GM23338 (cell line): ENCODE data around the gene SH3RF2. TPM values are rescaled to one million over a fixed set of nuclear protein-coding genes. Genes with fewer than 3 reads are reported as not detected.

Experiments
- ATAC-seq: fragments of 200-7000 bp; cut with Tn5 transposase; 3 replicates; pipeline ENCODE4 v1.9.1; 2020
- DNase-seq: peaks from one replicate; pipeline ENCODE4 v3.0.0-alpha.2; 2015; ENCODE audit warnings: low spot score
- H2AFZ ChIP-seq: fragments of 200-600 bp; sonication (generic); 2 replicates; pipeline ENCODE4 v1.8.0; 2016; ENCODE audit warnings: antibody characterized with exemption, mild to moderate bottlenecking, moderate library complexity
- H3F3A ChIP-seq: fragments of 200-600 bp; sonication (generic); replicated peaks from 2 replicates; pipeline ENCODE4 v1.8.0; 2017; ENCODE audit warnings: antibody characterized with exemption, mixed run types, low read depth
- H3K27ac ChIP-seq: fragments of 200-600 bp; sonication (generic); 2 replicates; pipeline ENCODE4 v1.6.1; 2016; ENCODE audit warnings: low read depth
- H3K27me3 ChIP-seq: fragments of 200-600 bp; sonication (generic); 2 replicates; pipeline ENCODE4 v1.8.0; 2016; ENCODE audit warnings: mild to moderate bottlenecking, mixed run types, moderate library complexity; ENCODE audit not compliant: insufficient read depth
- H3K36me3 ChIP-seq: fragments of 200-600 bp; sonication (generic); 2 replicates; pipeline ENCODE4 v1.8.0; 2016; ENCODE audit warnings: mild to moderate bottlenecking; ENCODE audit not compliant: insufficient read depth
- H3K4me1 ChIP-seq: fragments of 200-600 bp; sonication (generic); 2 replicates; pipeline ENCODE4 v1.8.0; 2016; ENCODE audit warnings: mild to moderate bottlenecking, moderate library complexity; ENCODE audit not compliant: insufficient read depth
- H3K4me2 ChIP-seq: fragments of 200-600 bp; sonication (generic); 2 replicates; pipeline ENCODE4 v1.7.1; 2017; ENCODE audit warnings: mixed run types
- H3K4me3 ChIP-seq: fragments of 200-600 bp; sonication (generic); 2 replicates; pipeline ENCODE4 v1.6.1; 2016; ENCODE audit warnings: mixed run types
- H3K79me2 ChIP-seq: fragments of 200-600 bp; sonication (generic); replicated peaks from 2 replicates; pipeline ENCODE4 v1.8.0; 2017; ENCODE audit warnings: mild to moderate bottlenecking; ENCODE audit not compliant: insufficient read depth
- H3K9me2 ChIP-seq: fragments of 200-600 bp; sonication (generic); 2 replicates; pipeline ENCODE4 v1.8.0; 2017; ENCODE audit not compliant: insufficient read depth
- H4K20me1 ChIP-seq: fragments of 200-600 bp; sonication (generic); replicated peaks from 2 replicates; pipeline ENCODE4 v1.8.0; 2017; ENCODE audit warnings: mild to moderate bottlenecking; ENCODE audit not compliant: insufficient read depth
- H3K27ac Mint-ChIP-seq: 2 replicates; pipeline ENCODE4 v1.8.0; 2020; ENCODE audit warnings: inconsistent platforms, mild to moderate bottlenecking, moderate library complexity, mixed read lengths
- H3K27me3 Mint-ChIP-seq: 3 replicates; pipeline ENCODE4 v1.8.0; 2022; ENCODE audit warnings: low read depth, mild to moderate bottlenecking, moderate library complexity, mixed read lengths, inconsistent platforms; ENCODE audit not compliant: insufficient read depth, poor library complexity
- H3K36me3 Mint-ChIP-seq: 3 replicates; pipeline ENCODE4 v1.8.0; 2021; ENCODE audit warnings: low read depth, mild to moderate bottlenecking, inconsistent platforms, moderate library complexity, mixed read lengths
- H3K4me1 Mint-ChIP-seq: 3 replicates; pipeline ENCODE4 v1.8.0; 2020; ENCODE audit warnings: mild to moderate bottlenecking, inconsistent platforms, mixed read lengths
- H3K4me3 Mint-ChIP-seq: 3 replicates; pipeline ENCODE4 v1.8.0; 2021; ENCODE audit warnings: moderate library complexity, mild to moderate bottlenecking, inconsistent platforms, mixed read lengths
- H3K9me3 Mint-ChIP-seq: 3 replicates; pipeline ENCODE4 v1.8.0; 2020; ENCODE audit warnings: moderate library complexity, mild to moderate bottlenecking, inconsistent platforms, mixed read lengths
- CREB1 ChIP-seq: fragments of 250-450 bp; sonication (Bioruptor Pico); IDR thresholded peaks from 2 replicates; pipeline ENCODE4 v1.5.0; 2020; ENCODE audit warnings: low read depth, mild to moderate bottlenecking, moderate library complexity
- EZH2 ChIP-seq: fragments of 200-600 bp; sonication (generic); IDR thresholded peaks from one replicate; pipeline ENCODE4 v1.8.0; 2017; ENCODE audit warnings: antibody characterized with exemption, mild to moderate bottlenecking, low read depth; ENCODE audit not compliant: unreplicated experiment
- EZH2phosphoT487 ChIP-seq: fragments of 200-600 bp; sonication (generic); IDR thresholded peaks from one replicate; pipeline ENCODE4 v1.8.1; 2018; ENCODE audit warnings: antibody characterized with exemption; ENCODE audit not compliant: unreplicated experiment
- NANOG ChIP-seq: IDR thresholded peaks from 2 replicates; pipeline ENCODE4 v1.6.1; 2016; ENCODE audit warnings: antibody characterized with exemption, borderline replicate concordance
- ZNF114 ChIP-seq: fragments of 250-450 bp; sonication (Bioruptor Pico); IDR thresholded peaks from 2 replicates; pipeline ENCODE4 v1.5.0; 2020; ENCODE audit warnings: mild to moderate bottlenecking, moderate library complexity
- ZNF331 ChIP-seq: fragments of 250-450 bp; sonication (Bioruptor Pico); IDR thresholded peaks from 2 replicates; pipeline ENCODE4 v1.5.0; 2020; ENCODE audit warnings: low read depth, mild to moderate bottlenecking, moderate library complexity
- polyA plus RNA-seq: library from polyadenylated mRNA; unstranded; fragments of >200 nt; fragmentation: Nextera tagmentation; extraction: Ambion mirVana; gene quantifications from 2 replicates; pipeline ENCODE4 v1.2.1, GENCODE V29; 2016
- total RNA-seq: library from RNA; depleted of rRNA; stranded (reverse); fragments of >200 nt; shearing (Covaris generic); gene quantifications from 2 replicates; pipeline ENCODE4 v1.2.3, GENCODE V29; 2014
- TF ChIP-seq, protein P1 (sequence below): IDR thresholded peaks from 2 replicates; pipeline ENCODE4 v1.6.1; 2016; ENCODE audit warnings: antibody characterized with exemption
- TF ChIP-seq, protein P2 (sequence below): fragments of 250-450 bp; sonication (Bioruptor Pico); IDR thresholded peaks from 2 replicates; pipeline ENCODE4 v1.5.0; 2020; ENCODE audit warnings: mild to moderate bottlenecking, moderate library complexity
- TF ChIP-seq, protein P3 (sequence below), 2 experiments: fragments of 200-600 bp in 1 of 2; sonication (generic) in 1 of 2; conservative IDR thresholded peaks; 2 replicates each; pipeline versions ENCODE4 v1.5.1 to v1.6.1; 2016 to 2017; ENCODE audit warnings: antibody characterized with exemption in 2 of 2, low read depth in 2 of 2, mild to moderate bottlenecking in 2 of 2, moderate library complexity in 1 of 2

SH3RF2 gene
- total and polyA plus RNA-seq, 2 experiments from 2014 or later, result 1.7 to 2.4 TPM

DNA sequence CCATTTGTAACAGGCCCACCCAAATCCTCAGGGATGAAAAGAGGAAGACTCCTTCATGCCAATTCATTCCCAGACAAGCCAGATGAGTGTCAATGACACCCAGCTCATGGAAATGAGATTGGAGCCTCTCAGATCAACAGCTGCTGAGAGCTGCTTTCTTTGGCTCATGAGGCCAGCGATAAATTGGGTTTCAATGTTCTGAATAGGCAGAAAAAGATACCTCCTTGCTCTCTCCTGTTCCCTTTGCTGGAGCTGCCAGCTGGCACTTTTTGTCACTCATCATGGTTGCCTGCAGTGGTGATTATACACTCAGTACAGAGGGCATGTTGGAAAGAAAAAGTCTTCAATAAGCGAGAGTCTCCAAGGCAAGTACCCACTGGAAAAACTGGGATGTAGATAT is 47.1 kb downstream of the SH3RF2 start:
- Histone ChIP-seq H3K4me1 (no peaks in the 10 kb centered on the region; the same call in 1 of the 2 replicates), H3K9me2 (no peaks in the 10 kb centered on the region), H2AFZ (0 out of 2 replicates have a peak overlapping the region, but pooled peaks have one; percentile 23), H3K79me2 (no peaks in the 10 kb centered on the region), H3K36me3 (no peaks in the 10 kb centered on the region), H3F3A (no peaks in the 10 kb centered on the region), H3K4me2 (no peak overlapping the region), H3K4me3 (no peak overlapping the region), H4K20me1 (no peaks in the 10 kb centered on the region), H3K27me3 (no peaks in the 10 kb centered on the region), H3K27ac (no peak overlapping the region)
- Mint-ChIP-seq H3K36me3 (no peaks in the 10 kb centered on the region), H3K4me3 (no peak overlapping the region), H3K9me3 (no peaks in the 10 kb centered on the region), H3K27me3 (peaks cover 3% of the 10 kb centered on the region), H3K27ac (no peak overlapping the region), H3K4me1 (peaks cover 11% of the 10 kb centered on the region; the same call in 2 of the 3 replicates)
- no peak for DNase-seq
- ATAC-seq, result no peak
- no peak for TF ChIP-seq NANOG
- no peak for TF ChIP-seq EZH2phosphoT487
- no peak for TF ChIP-seq ZNF331

DNA sequence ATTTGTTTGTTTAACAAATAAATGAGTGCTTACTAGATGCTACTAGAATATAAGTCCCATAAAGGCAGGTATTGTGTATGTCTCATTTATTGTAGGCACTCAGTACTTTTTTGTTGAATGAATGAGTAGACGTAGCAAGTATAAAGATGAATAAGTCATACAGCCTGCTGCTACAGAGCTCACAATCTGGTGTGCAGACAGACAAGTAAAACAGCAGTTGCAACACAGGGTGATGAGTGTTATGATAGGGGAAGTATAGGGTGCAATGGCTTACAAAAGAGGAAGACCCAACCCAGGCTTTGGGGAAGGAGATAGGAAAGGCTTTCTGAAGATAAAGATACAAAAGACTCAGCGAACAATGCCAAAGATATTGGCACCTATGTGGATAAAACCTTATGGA is 47.7 kb downstream of the SH3RF2 start:
- H3K27ac Mint-ChIP-seq, result no peak overlapping the region
- H3K27me3 ChIP-seq, result no peaks in the 10 kb centered on the region
- H3F3A ChIP-seq, result no peaks in the 10 kb centered on the region
- DNase-seq (no peak), ATAC-seq (no peak)
- H3K9me3 Mint-ChIP-seq, result no peaks in the 10 kb centered on the region
- no peaks in the 10 kb centered on the region for H3K9me2 ChIP-seq
- H4K20me1 ChIP-seq, result no peaks in the 10 kb centered on the region
- no peak overlapping the region for H3K4me3 ChIP-seq
- no peaks in the 10 kb centered on the region; the same call in 1 of the 2 replicates for H3K4me1 ChIP-seq
- no peak overlapping the region for H3K27ac ChIP-seq
- no peaks in the 10 kb centered on the region for H3K36me3 ChIP-seq
- H3K4me3 Mint-ChIP-seq, result no peak overlapping the region
- no peaks in the 10 kb centered on the region for H3K36me3 Mint-ChIP-seq
- no peaks in the 10 kb centered on the region for H3K79me2 ChIP-seq
- no peak overlapping the region for H2AFZ ChIP-seq
- H3K27me3 Mint-ChIP-seq, result peaks cover 3% of the 10 kb centered on the region
- H3K4me1 Mint-ChIP-seq, result peaks cover 11% of the 10 kb centered on the region; the same call in 2 of the 3 replicates
- H3K4me2 ChIP-seq, result no peak overlapping the region
- TF ChIP-seq ZNF114 (CRISPR knock-in tag) (no peak), NANOG (no peak), CREB1 (no peak), EZH2phosphoT487 (no peak), EZH2 (no peak)
- TF ChIP-seq, protein P1, sequence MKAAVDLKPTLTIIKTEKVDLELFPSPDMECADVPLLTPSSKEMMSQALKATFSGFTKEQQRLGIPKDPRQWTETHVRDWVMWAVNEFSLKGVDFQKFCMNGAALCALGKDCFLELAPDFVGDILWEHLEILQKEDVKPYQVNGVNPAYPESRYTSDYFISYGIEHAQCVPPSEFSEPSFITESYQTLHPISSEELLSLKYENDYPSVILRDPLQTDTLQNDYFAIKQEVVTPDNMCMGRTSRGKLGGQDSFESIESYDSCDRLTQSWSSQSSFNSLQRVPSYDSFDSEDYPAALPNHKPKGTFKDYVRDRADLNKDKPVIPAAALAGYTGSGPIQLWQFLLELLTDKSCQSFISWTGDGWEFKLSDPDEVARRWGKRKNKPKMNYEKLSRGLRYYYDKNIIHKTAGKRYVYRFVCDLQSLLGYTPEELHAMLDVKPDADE, result no peak
- TF ChIP-seq, protein P2, sequence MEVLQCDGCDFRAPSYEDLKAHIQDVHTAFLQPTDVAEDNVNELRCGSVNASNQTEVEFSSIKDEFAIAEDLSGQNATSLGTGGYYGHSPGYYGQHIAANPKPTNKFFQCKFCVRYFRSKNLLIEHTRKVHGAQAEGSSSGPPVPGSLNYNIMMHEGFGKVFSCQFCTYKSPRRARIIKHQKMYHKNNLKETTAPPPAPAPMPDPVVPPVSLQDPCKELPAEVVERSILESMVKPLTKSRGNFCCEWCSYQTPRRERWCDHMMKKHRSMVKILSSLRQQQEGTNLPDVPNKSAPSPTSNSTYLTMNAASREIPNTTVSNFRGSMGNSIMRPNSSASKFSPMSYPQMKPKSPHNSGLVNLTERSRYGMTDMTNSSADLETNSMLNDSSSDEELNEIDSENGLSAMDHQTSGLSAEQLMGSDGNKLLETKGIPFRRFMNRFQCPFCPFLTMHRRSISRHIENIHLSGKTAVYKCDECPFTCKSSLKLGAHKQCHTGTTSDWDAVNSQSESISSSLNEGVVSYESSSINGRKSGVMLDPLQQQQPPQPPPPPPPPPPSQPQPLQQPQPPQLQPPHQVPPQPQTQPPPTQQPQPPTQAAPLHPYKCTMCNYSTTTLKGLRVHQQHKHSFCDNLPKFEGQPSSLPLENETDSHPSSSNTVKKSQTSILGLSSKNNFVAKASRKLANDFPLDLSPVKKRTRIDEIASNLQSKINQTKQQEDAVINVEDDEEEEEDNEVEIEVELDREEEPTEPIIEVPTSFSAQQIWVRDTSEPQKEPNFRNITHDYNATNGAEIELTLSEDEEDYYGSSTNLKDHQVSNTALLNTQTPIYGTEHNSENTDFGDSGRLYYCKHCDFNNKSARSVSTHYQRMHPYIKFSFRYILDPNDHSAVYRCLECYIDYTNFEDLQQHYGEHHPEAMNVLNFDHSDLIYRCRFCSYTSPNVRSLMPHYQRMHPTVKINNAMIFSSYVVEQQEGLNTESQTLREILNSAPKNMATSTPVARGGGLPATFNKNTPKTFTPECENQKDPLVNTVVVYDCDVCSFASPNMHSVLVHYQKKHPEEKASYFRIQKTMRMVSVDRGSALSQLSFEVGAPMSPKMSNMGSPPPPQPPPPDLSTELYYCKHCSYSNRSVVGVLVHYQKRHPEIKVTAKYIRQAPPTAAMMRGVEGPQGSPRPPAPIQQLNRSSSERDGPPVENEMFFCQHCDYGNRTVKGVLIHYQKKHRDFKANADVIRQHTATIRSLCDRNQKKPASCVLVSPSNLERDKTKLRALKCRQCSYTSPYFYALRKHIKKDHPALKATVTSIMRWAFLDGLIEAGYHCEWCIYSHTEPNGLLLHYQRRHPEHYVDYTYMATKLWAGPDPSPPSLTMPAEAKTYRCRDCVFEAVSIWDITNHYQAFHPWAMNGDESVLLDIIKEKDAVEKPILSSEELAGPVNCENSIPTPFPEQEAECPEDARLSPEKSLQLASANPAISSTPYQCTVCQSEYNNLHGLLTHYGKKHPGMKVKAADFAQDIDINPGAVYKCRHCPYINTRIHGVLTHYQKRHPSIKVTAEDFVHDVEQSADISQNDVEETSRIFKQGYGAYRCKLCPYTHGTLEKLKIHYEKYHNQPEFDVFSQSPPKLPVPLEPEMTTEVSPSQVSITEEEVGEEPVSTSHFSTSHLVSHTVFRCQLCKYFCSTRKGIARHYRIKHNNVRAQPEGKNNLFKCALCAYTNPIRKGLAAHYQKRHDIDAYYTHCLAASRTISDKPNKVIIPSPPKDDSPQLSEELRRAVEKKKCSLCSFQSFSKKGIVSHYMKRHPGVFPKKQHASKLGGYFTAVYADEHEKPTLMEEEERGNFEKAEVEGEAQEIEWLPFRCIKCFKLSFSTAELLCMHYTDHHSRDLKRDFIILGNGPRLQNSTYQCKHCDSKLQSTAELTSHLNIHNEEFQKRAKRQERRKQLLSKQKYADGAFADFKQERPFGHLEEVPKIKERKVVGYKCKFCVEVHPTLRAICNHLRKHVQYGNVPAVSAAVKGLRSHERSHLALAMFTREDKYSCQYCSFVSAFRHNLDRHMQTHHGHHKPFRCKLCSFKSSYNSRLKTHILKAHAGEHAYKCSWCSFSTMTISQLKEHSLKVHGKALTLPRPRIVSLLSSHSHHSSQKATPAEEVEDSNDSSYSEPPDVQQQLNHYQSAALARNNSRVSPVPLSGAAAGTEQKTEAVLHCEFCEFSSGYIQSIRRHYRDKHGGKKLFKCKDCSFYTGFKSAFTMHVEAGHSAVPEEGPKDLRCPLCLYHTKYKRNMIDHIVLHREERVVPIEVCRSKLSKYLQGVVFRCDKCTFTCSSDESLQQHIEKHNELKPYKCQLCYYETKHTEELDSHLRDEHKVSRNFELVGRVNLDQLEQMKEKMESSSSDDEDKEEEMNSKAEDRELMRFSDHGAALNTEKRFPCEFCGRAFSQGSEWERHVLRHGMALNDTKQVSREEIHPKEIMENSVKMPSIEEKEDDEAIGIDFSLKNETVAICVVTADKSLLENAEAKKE (CRISPR knock-in tag), result no peak
- TF ChIP-seq, protein P3, sequence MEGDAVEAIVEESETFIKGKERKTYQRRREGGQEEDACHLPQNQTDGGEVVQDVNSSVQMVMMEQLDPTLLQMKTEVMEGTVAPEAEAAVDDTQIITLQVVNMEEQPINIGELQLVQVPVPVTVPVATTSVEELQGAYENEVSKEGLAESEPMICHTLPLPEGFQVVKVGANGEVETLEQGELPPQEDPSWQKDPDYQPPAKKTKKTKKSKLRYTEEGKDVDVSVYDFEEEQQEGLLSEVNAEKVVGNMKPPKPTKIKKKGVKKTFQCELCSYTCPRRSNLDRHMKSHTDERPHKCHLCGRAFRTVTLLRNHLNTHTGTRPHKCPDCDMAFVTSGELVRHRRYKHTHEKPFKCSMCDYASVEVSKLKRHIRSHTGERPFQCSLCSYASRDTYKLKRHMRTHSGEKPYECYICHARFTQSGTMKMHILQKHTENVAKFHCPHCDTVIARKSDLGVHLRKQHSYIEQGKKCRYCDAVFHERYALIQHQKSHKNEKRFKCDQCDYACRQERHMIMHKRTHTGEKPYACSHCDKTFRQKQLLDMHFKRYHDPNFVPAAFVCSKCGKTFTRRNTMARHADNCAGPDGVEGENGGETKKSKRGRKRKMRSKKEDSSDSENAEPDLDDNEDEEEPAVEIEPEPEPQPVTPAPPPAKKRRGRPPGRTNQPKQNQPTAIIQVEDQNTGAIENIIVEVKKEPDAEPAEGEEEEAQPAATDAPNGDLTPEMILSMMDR (conservative IDR thresholded peaks at IDR 0.05; ENCODE audit: low read depth in 2 of 2), result no peak
